Head of caudate nucleus (tissue), 42 donors: ENCODE results near the gene PRRG2.

ENCODE experiments used
- DNase-seq, 42 donors: peaks; one replicate each; pipeline versions ENCODE4 v3.0.0 to v3.0.0-alpha.2; 2020 to 2021; ENCODE audit warnings: mixed read lengths in 7 of 42
- intact Hi-C: fragments of 100-400 bp; cut with DNase I; formaldehyde crosslinking; loops from one replicate; pipeline ENCODE4 v1.15.0; 2022

PRRG2 gene

DNA sequence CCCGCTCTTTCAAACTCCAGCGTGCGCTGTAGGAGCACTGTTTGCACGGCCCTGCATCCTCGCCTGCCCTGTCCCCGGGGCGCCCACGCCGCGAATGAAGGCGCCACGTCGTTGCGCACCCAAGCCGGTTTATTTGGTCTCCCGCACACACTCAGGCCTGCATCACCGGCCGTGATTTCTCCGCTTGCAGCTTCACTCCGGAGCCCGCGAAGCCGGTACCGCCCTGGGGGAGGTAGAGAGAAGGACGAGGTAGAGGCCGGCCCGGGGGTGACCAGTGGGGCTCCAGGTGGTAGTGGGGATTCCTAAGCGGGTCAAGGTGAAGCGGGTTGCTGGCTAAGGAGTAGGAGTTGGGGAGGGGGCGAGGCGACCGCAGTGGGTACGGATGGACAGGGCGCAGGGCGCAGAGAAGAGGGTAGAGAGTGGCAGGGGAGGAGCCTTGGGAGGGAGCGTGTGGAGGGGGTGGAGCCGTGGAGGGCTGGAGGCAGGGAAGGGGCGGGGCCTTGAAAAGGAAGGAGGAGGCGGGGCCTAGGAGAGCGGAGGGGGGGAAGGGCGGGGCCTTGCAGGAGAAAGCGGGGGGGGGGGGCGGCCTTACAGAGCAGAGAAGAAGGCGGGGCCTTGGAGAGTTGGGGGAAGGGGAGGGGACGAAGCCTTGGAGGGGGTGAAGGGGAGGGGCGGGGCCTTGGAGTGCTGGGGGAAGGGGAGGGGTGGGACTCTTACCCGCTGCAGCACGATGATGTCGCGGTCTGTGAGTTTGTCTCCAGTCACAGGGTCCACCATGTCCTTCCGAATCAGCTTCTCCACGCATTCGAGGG lies 25.3 kb upstream of the PRRG2 start:
- peak in 6 of 42 donors; percentile 11 to 61 (median 36) for DNase-seq
- intact Hi-C loops, result no loop called here

DNA sequence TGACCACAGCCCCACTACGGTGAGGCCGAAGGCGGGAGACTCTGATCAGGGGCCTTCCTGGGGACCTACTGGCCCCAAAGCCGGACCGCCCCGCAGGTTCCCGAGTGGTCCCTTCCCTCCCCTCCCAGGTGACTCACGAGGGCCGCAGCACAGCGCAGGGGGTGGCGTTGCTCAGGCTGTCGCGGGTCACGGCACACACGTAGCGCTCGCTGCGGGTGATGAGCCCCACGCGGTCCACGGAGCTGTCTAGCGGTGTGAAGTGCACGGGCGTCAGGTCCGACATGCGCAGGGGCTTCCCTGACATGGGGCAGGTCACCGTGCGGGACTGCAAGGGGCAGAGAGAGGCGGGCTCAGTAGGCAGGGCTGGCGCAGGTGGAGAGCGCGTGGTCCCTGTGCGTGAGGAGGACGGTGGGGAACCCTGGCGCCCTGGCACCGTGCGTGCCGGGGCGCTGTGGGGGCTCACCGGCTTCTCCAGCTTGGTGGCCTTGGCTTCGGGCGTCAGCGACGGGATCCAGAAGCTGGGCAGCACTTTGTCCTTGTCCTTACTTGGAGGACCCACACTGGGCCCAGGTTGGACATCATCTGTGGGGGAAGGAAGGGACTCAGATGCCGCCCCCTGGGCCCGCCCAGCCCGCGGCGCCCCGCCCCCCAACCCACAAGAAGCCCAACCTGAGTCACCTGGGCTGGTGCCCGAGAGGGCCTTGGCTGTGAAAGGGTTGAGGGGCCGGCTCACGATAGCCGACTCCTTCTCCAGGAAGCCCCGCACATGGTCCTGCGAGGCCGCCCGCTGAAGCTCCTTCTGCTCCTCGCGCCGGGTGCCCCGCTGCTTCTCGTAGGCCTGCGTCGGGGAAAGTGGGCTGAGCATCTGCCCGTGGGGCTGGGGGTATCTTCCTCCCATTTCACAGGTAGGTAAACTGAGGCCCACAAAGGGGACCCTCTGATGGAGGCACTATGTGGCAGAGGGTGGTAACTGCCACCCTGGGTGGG lies 24.4 kb upstream of the PRRG2 start:
- intact Hi-C loops, result no loop called here
- DNase-seq, result no peak

DNA sequence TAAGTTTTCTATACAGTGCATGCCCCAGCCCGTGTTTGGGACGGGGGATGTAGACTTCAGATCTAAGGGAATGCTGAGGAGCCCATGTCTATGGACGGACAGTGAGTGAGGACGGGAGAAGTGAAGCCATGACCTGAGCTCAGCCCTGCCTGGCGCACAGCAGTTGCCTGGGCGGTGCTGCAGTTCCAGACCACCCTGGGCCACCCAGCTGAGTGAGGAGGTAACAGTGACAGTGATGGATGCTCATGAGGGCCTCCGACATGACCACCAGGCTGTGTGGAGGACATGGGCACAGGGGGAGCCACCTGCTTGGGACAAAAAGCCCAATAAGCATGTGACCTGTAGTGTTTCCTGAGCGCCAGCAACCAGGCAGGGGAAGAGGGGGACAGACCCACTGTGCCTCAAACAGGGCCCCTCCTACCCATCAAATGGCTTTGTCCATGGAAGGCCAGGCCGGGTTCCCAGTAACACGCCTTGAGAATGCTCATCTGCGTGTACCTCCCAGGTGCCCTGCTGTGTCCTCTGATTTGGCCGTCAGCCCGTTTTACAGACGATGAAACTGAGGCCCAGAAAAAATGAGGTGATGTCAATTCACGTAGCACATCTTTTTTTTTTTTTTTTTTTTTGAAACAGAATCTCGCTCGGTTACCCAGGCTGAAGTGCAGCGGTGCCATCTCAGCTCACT lies 23.3 kb upstream of the PRRG2 start:
- intact Hi-C loops, result no loop called here
- no peak for DNase-seq

DNA sequence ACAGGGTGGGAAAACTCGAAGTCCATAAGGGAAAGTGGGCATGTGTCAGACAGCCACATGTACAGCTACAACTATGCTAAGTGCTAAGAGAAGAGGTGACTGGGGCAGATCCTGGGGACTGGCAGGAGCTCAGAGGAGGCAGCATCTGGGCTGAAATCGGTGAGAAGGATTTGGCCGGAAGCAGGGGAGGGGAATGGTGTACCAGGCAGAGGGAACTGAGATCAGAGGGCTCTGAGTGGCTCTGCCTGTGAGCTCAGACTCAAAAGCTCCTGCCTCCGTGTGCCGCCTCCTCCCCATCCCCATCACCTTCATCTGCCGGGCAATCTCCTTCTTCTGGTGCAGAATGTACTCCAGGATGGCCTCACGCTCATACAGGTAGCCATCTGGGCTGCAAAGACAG lies 22.5 kb upstream of the PRRG2 start:
- intact Hi-C loops, result no loop called here

DNA sequence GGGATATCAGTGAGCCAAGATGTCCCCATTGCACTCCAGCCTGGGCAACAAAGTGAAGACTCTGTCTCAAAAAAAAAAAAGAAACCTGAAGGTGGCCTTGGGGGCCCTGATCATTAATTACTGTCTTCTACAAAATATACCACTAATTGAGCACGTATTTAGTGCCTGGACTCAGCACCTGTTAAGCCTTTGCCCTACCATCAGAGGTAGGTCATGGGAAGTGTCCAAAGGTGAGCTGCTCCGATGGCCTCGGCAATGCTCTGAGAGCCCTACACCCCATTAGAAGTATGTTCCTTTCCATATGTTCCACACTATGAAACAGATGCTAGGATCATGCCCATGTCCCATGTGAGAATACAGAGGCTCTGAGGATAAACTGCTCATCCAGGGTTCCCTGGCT lies 21.7 kb upstream of the PRRG2 start:
- intact Hi-C loops, result no loop called here
- DNase-seq, result no peak

More for the DNA sequence above, 22.5 kb upstream of the PRRG2 start:
- DNase-seq, result no peak

DNA sequence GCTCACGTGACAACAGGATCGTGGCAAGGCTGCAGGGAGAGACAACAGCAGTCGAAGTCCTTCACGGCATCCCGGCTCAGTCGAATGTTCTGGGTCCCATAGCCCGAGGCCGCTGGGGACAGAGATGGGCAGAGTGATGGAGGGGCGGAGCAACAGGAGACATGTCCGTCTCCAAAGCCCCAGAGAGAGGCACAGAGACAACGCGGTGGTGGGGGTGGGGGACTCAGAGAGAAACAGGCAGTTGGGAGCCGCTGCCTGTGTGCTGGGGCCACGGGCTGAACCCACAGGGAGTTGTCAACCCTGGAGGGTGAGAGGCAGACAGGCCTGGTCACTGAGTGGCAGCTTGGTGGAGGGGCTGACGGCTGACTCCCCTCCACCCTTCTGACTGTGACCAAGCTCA lies 21.2 kb upstream of the PRRG2 start:
- no peak for DNase-seq
- intact Hi-C loops, result no loop called here

DNA sequence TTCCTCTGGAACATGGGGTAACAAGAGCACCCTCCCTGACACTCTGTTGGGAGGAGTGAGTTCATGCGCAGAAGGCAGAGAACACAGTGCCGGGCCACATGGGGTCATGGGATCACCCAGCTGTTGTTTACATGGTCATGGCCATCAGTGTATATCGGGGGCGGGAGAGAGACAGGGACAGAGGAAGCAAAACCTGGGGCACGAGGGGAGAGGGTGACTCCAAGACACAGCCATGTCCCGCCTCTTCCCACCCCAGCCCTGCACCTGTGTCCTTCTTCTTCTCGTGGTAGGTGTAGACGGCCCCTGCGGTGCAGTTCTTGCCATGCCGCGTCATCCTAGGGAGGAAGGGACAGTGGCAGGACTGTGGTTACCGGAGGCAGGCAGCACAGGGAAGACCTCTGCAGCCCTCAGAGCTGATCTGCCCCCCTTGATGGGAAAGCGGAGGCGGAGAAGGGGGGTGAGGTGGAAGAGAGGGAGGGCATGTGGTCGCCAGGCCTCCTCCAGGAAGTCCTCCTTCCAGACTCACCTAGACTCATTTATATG lies 20.7 kb upstream of the PRRG2 start:
- intact Hi-C loops, result no loop called here
- peak in 41 of 42 donors; percentile 22 to 83 (median 59) for DNase-seq

DNA sequence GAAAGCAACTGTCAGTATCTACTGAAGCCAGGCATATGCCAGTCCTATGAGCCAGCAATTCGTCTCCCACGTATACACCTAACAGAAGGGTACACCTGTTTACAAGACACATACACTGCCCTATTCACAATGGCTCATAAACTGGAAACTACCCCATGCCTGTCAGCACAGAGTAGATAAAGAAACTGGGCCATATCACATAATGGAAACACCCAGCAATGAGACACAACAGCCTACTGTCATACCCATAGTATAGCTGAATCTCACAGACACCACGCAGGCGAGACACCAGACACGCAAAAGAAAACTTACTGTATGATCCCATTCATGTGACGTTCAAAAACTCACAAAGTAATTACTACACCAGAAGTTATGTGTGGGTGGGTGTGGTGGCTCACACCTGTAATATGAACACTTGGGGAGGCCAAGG lies 16.5 kb upstream of the PRRG2 start:
- intact Hi-C loops, result no loop called here
- no peak for DNase-seq

DNA sequence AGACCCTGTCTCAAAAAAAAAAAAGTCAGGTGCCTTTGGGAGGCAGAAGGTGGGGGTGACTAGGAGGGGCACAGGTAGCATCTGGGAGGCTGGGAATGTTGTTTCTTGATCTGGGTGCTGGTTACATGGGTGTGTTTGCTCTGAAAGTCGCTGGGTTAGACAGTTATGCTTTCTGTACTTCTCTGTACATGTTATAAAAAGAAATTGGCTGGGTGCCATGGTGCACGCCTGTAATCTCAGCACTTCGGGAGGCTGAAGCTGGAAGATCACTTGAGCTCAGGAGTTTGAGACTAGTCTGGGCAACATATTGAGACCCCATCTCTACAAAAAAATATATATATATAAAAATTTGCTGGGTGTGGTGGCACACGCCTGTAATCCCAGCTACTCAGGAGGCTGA lies 15.9 kb upstream of the PRRG2 start:
- DNase-seq, result peak in 1 of 42 donors; percentile 26
- intact Hi-C loops, result no loop called here

DNA sequence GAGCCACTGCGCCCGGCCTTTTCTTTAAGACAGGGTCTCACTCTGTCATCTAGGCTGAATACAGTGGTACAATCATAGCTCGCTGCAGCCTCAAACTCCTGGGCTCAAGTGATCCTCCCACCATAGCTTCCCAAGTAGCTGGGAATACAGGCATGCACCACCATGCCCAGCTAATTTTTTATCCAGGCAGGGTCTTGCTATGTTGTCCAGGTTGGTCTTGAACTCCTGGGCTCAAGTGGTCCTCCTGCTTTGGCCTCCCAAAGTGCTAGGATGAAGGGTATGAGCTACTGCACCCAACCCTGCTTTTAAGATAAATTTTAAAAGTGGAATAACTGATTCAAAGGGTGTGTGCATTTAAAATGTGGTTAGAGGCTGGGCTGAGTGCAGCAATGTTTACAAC lies 14.8 kb upstream of the PRRG2 start:
- intact Hi-C loops, result no loop called here
- DNase-seq, result no peak

DNA sequence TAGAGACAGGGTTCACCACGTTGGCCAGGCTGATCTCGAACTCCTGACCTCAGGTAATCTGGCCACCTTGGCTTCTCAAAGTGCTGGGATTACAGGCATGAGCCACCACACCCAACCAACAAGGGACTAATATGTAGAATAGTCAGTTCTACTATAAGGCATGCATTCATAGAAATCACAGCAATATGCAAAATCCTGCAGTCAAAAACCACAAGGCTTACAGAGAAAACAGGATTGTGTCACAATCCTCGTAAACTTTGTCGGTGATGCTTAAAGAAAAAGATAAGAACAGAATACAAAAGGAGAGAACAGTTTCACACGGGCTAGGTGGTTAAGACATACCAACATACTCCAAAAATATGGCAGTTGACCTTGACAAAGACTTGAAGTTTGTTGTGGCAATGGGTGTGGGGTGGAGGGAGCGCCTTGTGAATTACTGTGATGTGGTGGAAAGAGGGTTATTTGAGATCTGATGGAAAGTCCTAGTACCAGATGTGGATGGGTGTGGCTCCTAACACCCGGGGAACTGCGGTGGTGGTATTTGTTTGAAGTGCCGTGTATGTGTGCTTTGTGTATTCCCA lies 13.2 kb upstream of the PRRG2 start:
- intact Hi-C loops, result no loop called here
- DNase-seq, result no peak

DNA sequence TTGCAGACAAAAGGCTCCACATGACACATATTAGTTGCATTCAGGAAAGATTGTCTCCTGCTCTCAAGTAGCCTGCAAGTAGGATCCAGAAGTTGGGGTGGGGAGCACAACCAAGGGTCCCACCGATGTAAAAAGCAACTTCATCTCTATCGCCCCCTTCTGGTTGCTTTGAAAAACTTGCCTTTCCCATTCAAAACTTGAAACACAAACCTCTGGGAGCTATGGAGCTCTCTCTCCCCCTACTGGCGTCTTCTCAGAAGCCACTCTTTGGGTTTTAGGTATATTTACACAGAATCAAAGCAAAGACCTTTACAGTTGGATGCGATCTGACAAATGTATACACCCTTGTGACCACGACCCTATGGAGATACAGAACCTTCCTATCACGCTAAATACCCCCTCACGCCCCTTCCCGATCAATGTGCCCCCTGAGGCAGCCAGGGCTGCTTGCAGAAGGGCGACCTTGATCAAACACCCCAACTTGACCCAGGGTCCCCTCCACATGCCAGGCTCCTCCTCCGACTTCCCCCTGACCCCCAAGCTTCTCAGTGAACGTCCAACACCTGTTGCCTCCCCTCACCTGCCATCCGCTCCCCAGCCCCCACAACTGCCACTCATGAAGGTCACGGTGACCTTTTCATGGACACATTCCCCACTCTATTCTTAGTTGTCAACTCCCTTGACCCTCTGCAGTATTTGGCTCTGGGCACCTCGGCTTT lies 10.8 kb upstream of the PRRG2 start:
- DNase-seq, result peak in 25 of 42 donors; percentile 22 to 77 (median 61)
- intact Hi-C loops, result no loop called here

DNA sequence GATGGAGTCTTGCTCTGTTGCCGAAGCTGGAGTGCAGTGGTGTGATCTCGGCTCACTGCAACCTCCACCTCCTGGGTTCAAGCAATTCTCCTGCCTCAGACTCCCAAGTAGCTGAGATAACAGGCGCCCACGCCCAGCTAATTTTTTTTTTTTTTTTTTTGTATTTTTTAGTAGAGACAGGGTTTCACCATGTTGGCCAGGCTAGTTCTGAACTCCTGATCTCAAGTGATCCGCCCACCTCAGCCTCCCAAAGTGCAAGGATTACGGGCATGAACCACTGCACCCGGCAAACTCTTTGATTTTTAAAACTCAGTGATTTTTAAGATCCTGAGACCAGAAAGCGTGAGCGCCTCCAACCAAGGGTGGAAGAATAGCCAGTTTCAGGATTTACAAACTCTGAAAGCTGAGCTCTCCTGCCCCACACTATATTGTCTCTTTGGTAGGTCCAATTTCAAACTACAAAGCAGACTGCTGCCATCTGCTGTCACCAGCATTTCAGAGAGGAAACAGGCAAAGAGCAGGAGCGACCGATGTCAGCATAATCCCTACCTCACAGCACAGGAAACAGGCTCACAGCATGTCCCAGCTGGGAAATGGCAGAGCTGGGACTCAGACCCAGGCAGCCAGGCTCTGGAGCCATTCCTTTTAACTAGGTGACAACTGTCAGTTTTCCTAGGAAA lies 10.0 kb upstream of the PRRG2 start:
- DNase-seq, result peak in 1 of 42 donors; percentile 33
- intact Hi-C loops, result no loop called here

DNA sequence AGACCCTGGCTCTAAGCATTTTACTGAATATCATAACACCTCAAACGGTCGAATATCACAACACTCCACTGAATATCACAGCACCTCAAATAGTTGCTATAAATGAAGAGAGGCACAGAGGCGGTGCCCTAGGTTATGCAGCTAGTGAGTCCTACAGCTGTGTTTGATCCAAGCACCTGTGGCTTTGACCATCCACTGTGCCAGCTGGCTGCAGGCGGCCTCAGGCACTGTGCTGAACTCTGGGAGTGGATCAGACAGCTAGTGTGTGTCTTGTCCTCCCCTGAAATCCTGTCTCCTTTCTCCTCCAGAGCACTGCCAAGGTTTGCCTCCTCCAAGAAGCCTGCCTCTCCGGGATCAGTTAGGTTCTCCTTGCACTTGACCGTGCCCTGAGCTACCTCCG lies 8.1 kb upstream of the PRRG2 start:
- intact Hi-C loops, result no loop called here
- no peak for DNase-seq

DNA sequence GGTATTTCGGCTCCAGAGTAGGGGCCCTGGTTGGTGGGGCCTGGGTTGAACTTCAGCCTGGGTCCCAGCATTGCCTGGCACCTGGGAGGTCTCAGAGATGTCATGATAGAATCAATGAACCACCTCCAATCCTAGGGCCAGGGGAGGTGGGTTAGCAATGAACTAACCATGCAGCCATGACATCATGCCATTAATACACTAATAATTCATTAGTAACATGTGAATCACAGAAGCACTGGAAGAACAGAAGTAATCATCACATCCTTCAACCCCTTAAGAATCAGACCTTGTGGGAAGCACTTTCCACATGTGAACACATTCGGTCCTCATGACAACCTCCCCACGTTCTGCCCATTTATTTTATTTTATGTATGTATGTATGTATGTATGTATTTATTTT lies 7.7 kb upstream of the PRRG2 start:
- intact Hi-C loops, result no loop called here
- DNase-seq, result no peak

DNA sequence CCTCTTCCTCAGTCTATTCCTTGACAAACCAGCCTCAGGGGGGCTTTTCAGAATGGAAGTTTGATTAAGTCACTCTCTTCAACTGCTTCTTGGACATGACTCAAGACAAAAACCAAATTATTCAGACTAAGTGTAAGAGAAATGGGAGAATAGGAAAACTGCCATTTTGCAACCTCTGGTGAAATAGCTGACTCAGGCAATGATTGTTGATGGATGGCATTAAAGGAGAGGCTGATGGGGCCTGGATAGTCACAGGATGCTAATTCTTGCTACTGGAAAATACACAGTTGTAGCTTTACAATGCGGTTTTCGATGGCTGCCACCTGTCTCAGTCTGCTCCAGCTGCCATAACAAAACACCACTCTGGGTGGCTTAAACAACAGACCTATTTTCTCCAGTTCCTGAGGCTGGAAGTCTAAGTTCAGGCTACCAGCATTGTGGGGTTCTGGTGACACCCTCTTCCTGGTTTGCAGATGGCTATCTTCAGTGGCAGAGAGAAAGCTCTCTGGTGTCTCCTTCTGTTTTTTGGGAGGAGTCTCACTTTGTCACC lies 6.8 kb upstream of the PRRG2 start:
- intact Hi-C loops, result no loop called here

DNA sequence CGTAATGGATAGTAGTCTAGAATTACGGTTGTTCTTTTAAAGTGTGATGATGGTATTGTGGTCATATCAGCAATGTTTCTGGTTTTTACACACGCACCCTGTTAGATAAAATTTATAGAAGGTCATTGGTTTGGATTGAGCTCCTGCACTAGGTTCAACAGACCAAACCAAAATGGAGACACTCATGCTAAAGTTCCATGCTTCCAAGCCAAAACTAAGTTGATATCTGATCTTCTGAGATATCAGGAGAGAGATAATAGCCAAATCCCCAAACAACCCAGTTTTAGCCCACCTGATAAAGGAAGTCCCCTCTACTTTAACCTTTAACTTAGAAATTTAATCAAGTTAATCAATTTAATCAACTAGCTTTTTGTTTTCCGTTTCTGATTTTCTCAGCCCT lies 1.9 kb upstream of the PRRG2 start:
- intact Hi-C loops, result no loop called here

More for the DNA sequence above, 6.8 kb upstream of the PRRG2 start:
- no peak for DNase-seq

DNA sequence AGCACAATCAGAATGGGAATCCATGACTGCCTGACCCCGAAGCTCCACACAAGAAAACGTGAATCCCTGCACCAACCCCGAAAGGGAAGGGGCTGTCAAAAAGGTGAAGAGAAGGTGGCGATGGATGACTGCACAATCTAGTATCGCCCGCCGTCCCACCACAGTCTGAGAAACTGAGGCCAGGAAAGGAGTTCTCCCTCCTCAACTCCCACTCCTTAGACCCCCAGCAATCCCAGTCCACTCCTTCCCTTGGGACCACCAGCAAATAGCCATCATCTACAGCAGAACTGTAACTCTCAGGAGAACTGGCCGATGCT lies 1.2 kb upstream of the PRRG2 start:
- DNase-seq, result no peak
- intact Hi-C loops, result no loop called here

More for the DNA sequence above, 1.9 kb upstream of the PRRG2 start:
- no peak for DNase-seq
